Stimulated activated CD8-positive, alpha-beta memory T cell treated with anti-CD3 and anti-CD28 coated beads, Interleukin-7, amount 100 ng/mL, for 24 hours (primary cell): Measurements from ENCODE around the gene SEZ6L2.
"Not testable (repeated sequence)": the region's sequence is repeated elsewhere in the genome, so short reads cannot be mapped to it uniquely, and the experiment has no call there.

Experiments used
- DNase-seq: peaks from one replicate; pipeline ENCODE4 v3.0.0-alpha.2; 2020; ENCODE audit warnings: low read depth

The SEZ6L2 gene

GRCh38 chr16:29854520-29855100, 44.7 kb downstream of the SEZ6L2 start:
- DNase-seq, result no peak

- no peak for DNase-seq
Observed at GRCh38 chr16:29852654-29853053, 46.7 kb downstream of the SEZ6L2 start.

GRCh38 chr16:29850998-29851397, 48.4 kb downstream of the SEZ6L2 start:
- no peak for DNase-seq

- DNase-seq, result no peak
Observed at GRCh38 chr16:29849505-29849904, 49.8 kb downstream of the SEZ6L2 start.

- peak; percentile 64 for DNase-seq
Observed at GRCh38 chr16:29848420-29849297, 50.7 kb downstream of the SEZ6L2 start.

- DNase-seq, result no peak
Observed at GRCh38 chr16:29845656-29846055, 53.7 kb downstream of the SEZ6L2 start.

- DNase-seq, result no peak
Observed at GRCh38 chr16:29844575-29845331, 54.6 kb downstream of the SEZ6L2 start.

- no peak for DNase-seq
Observed at GRCh38 chr16:29843931-29844330, 55.4 kb downstream of the SEZ6L2 start.

GRCh38 chr16:29842732-29843346, 56.5 kb downstream of the SEZ6L2 start:
- DNase-seq, result no peak

- DNase-seq, result no peak
Observed at GRCh38 chr16:29841631-29842030, 57.7 kb downstream of the SEZ6L2 start.

- no peak for DNase-seq
Observed at GRCh38 chr16:29840240-29840639, 59.1 kb downstream of the SEZ6L2 start.

- no peak for DNase-seq
Observed at GRCh38 chr16:29839822-29840221, 59.5 kb downstream of the SEZ6L2 start.

GRCh38 chr16:29837841-29838240, 61.5 kb downstream of the SEZ6L2 start:
- no peak for DNase-seq

GRCh38 chr16:29836623-29837022, 62.7 kb downstream of the SEZ6L2 start:
- DNase-seq, result no peak

- no peak for DNase-seq
Observed at GRCh38 chr16:29835926-29836325, 63.4 kb downstream of the SEZ6L2 start.

- DNase-seq, result no peak
Observed at GRCh38 chr16:29834079-29834478, 65.3 kb downstream of the SEZ6L2 start.

- DNase-seq, result not testable (repeated sequence)
Observed at GRCh38 chr16:29833219-29833618, 66.1 kb downstream of the SEZ6L2 start.

GRCh38 chr16:29831490-29831889, 67.9 kb downstream of the SEZ6L2 start:
- DNase-seq, result no peak

- no peak for DNase-seq
Observed at GRCh38 chr16:29830774-29831173, 68.6 kb downstream of the SEZ6L2 start.

GRCh38 chr16:29826342-29826695, 73.0 kb downstream of the SEZ6L2 start:
- DNase-seq, result no peak

- DNase-seq, result no peak
Observed at GRCh38 chr16:29825145-29826044, 74.0 kb downstream of the SEZ6L2 start.
